HG02610 (cell line): ENCODE results near the gene LANCL2.

ENCODE experiments used
- ATAC-seq: cut with Tn5 transposase; IDR thresholded peaks from one replicate; pipeline ENCODE4 v1.9.1; 2021; ENCODE audit warnings: mild to moderate bottlenecking, moderate library complexity; ENCODE audit not compliant: unreplicated experiment

LANCL2 gene

GRCh38 chr7:55435466-55435865, 70.3 kb downstream of the LANCL2 start:
- ATAC-seq: no peak

DNA sequence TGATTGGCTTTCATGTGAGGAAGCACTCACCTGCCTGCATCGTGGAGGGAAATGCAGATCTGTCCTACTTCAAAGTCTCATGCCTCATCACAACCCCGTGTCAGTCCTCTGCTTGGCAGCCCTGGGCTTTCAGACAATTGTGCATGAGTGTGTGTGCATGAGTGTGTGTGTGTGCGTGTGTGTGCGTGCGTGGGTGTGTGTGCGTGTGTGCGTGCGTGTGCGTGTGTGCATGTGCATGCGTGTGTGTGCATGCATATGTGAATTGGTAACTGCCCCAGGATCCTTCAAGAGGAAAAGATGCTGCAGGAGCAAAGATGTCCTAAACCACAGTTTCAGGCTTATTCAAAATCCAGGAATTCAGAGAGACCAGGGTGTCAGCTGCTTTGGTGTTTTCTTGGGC, 71.3 kb downstream of the LANCL2 start:
- no peak for ATAC-seq

GRCh38 chr7:55437375-55437774, 72.2 kb downstream of the LANCL2 start:
- no peak for ATAC-seq

DNA sequence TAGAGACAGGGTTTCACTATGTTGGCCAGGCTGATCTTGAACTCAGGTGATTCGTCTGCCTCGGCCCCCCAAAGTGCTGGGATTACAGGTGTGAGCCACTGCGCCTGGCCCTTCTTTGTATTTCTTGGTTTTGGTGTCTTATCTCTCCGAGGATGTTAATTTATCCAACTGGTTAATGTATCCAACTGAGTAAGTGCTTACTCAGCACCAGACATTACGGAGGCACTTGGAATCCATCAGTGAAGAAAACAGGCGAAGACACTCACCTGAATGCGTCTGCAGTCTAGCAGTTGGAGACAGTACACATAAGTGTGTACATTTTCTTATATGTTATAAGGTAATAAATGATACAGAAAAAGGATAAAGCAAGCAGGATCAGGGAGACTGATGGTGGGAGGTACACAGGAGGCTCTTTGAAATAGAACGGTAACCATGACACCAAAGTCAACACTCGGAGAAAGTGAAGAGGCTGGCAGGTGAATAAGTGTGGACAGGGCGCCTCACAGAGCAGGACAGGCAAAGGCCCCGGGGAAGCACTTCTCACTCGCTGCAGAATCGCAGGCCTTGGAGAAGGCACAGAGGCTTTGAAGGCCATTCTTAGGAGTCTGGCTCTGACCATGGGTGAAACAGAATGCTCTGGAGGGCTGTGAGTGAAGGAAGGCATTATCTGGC, 73.1 kb downstream of the LANCL2 start:
- ATAC-seq: no peak

DNA sequence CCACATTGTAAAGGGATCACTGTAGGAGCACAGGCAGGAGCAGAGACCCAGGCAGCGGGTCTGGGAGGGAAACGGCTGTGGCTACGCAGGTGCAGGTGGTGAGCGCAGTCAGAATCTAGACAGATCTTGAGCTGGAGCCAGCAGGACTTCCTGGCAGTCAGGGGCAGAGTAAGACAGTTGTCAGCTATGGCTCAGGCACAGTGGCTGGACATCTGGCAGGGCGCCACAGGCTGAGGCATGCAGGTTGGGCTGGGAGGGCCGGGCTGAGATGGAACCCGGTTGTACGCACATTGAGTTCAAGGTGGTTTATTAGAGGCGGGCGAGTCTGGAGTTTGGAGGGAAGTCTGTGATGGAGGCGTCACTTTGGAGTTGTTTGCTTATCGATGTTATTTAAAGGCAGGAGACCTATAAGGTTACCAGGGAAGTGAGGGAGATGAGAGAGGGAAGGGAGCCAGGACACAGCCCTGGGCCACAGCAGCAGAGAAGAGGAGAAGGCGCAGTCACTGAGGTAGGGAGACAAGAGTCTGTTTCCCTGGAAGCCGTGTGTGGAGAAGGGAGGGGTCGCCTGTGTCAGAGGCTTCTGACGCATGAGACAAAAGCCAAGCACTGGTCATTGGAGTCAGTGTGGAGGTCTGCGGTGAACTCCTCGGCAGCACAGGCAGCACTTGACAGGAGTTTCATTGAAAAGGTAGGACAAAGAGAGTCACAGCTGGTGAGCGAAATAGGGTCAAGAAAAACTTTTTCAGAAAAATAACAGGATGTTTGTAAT, 73.8 kb downstream of the LANCL2 start:
- no peak for ATAC-seq

- ATAC-seq: no peak
Measured at GRCh38 chr7:55439627-55440026, 74.5 kb downstream of the LANCL2 start.

- ATAC-seq: no peak
Measured at GRCh38 chr7:55440040-55440690, 75.0 kb downstream of the LANCL2 start.

- no peak for ATAC-seq
Measured at GRCh38 chr7:55441002-55441401, 75.9 kb downstream of the LANCL2 start.

DNA sequence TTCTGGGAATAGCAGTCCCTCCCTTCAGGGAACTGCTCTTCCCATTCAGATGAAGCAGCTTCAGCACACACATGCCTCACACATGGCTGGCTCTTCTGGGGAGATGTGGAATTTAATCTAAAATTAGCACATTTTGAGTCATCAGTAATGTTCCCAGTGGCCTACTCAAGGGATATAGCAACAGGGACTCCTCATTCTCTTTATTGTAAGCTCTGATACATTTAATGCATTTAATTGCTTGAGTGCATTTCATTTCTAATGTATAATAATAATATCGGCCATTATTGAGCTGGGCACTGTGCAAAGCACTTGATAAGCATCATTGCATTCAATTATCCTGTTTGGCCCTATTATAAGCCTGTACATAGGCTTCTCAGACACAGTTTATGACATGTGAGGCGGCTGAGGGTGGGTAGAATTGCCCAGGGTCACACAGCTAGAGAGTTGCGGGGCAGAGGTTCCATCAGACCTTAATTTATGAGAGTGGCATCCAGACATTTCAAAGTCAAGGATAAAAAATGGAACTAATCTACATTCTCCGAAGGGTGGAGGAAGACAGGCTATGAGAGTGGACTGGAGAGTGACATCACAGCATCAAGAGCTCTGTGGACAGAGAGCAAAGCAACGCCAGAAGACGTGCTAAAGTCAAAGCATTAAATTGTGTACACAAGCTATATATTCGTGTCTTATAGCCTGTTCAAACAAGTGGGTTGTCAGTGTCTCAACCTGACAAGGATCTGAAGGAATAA, 76.8 kb downstream of the LANCL2 start:
- ATAC-seq: no peak

- ATAC-seq: no peak
Measured at GRCh38 chr7:55444786-55445185, 79.6 kb downstream of the LANCL2 start.

DNA sequence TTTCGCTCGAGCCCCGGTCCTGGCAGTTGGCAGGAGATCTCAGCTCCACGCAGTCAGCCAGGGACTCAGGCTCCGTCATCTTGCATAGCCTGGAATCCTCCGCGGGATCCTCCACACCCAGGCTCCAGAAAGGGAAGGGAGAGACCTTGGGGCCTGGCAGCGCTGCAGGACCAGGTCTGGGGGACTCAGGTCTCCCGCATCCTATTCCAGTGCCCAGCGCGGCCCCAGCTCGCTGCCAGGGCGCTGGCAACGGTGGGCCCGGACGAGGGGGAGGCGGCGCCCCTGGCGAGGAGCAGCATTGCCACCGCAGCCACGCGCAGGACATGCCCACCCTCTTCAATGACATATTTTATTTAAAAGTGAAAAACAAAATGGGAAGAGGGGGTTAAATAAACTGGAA, 83.4 kb downstream of the LANCL2 start:
- no peak for ATAC-seq

GRCh38 chr7:55449205-55449991, 84.3 kb downstream of the LANCL2 start:
- ATAC-seq: no peak

- no peak for ATAC-seq
Measured at GRCh38 chr7:55449992-55450535, 84.9 kb downstream of the LANCL2 start.

DNA sequence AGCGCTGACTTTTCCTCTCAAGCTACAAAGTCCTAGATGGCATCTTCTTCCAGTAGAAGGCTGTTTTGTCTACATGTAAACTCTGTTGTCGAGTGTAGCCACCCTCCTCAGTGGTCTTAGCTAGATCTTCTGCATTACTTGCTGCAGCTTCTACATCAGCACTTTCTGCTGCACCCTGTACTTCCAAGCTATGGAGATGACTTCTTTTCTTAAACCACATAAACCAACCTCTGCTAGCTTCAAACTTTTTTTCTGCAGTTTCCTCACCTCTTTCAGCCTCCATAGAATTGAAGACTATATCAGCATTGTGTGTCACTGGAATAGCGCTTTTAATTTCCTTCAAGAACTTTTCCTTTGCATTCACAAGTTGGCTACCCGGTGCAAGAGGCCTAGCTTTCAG, 87.8 kb downstream of the LANCL2 start:
- no peak for ATAC-seq

DNA sequence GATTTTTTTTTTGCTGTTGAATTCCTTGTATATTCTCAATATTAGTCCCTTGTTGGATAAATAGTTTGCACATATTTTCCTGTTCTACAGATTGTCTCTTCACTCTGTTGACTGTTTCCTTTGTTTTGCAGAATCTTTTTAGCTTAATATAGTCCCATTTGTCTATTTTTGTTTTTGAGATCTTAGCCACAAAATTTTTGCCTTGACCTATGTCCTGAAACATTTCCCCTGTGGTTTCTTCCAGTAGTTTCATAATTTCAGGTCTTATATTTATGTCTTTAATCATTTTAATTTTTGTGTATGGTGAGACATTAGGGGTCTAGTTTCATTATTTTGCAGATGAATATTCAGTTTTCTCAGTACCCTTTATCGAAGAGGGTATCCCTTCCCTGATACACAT, 92.7 kb downstream of the LANCL2 start:
- ATAC-seq: no peak

DNA sequence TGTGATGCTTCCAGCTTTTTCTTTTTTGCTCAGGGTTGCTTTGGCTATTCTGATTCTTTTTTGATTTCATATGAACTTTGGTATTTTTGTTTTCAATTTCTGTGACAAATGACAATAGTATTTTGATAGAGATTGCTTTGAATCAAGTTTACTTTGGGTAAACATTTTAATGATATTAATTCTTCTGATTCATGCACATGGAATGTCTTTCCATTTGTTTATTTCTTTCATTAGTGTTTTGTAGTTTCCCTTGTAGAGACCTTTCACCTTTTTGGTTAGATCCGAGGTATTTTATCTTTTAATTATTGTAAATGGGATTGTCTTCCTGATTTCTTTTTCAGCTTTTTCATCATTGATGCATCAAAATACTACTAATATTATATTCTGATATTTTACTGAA, 93.2 kb downstream of the LANCL2 start:
- ATAC-seq: no peak

- ATAC-seq: no peak
Measured at GRCh38 chr7:55463686-55464262, 98.6 kb downstream of the LANCL2 start.

DNA sequence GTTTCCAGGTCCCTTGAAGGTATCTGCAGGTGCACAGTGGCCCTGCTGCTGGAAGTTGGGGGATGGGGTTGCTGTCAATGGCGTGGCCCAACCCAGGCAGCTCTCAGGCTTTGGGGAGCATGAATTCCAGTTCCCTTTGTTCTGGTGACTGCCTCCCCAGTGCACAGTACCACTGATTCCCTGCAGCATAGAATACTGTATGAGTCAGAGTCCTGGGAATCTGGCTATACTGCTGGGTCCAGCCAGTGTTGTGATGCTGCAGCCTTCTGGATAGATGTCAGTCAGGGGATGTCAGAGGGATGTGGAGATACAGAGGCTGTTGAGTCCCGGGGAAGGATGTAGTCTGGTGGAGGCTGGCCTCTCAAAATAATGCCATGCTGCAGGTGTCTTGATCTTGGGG, 99.3 kb downstream of the LANCL2 start:
- no peak for ATAC-seq

- ATAC-seq: no peak
Measured at GRCh38 chr7:55465691-55466090, 100.6 kb downstream of the LANCL2 start.

DNA sequence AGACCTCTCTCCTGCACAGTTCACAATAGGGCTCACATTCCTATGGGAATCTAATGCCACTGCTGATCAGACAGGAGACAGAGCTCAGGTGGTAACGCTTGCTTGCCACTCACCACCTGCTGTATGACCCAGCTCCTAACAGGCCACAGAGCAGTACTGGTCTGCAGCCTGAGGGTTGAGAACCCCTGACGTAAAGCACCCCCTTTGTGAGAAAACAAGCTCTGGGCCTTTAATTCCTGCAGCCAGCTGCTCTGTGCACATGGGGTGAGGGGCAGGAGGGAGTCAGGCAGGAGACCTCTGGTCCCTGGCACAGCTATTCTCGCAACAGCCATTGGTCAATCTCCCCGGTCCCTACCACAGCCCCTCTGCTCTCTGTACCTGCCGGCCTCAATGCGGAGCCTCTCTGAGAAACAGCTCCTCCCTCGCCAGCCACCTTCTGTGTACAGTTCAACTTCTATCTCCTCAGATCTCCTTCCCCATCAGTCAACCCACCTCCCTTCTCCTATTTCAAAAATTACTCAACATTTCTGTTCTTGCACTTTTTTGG, 102.0 kb downstream of the LANCL2 start:
- ATAC-seq: no peak
